Neural cell (in vitro differentiated cells): ENCODE results near the gene OST4. TPM values are rescaled to one million over a fixed set of nuclear protein-coding genes. Genes with fewer than 3 reads are reported as not detected.

ENCODE experiments used
- H2AFZ ChIP-seq: fragments of 200-600, 300-800 bp; sonication (generic), shearing (Covaris generic); 2 replicates; pipeline ENCODE4 v1.6.0; 2014; ENCODE audit warnings: low read depth, mild to moderate bottlenecking, antibody characterized with exemption, low read length, moderate library complexity
- H3F3A ChIP-seq: fragments of 200-600 bp; shearing (Covaris generic); 2 replicates; pipeline ENCODE4 v1.6.1; 2016; ENCODE audit warnings: mild to moderate bottlenecking, moderate library complexity, mixed read lengths, antibody characterized with exemption, low read length; ENCODE audit not compliant: insufficient read depth, poor library complexity, severe bottlenecking
- H3K27ac ChIP-seq: fragments of 200-600, 300-800 bp; sonication (generic), shearing (Covaris generic); 2 replicates; pipeline ENCODE4 v1.5.1; 2014; ENCODE audit warnings: mild to moderate bottlenecking, low read length, moderate library complexity
- H3K27me3 ChIP-seq: fragments of 300-800, 200-600 bp; sonication (generic), shearing (Covaris generic); 2 replicates; pipeline ENCODE4 v1.6.0; 2014; ENCODE audit warnings: mild to moderate bottlenecking, low read depth, low read length, moderate library complexity; ENCODE audit not compliant: insufficient read depth
- H3K36me3 ChIP-seq: fragments of 300-800, 200-600 bp; sonication (generic), shearing (Covaris generic); 2 replicates; pipeline ENCODE4 v1.5.1; 2014; ENCODE audit warnings: mild to moderate bottlenecking, antibody characterized with exemption, low read length, moderate library complexity; ENCODE audit not compliant: insufficient read depth
- H3K4me2 ChIP-seq: fragments of 300-800, 200-600 bp; sonication (generic), shearing (Covaris generic); 2 replicates; pipeline ENCODE4 v1.6.0; 2014; ENCODE audit warnings: mild to moderate bottlenecking, low read length
- H3K4me3 ChIP-seq: fragments of 300-800, 200-600 bp; sonication (generic), shearing (Covaris generic); 2 replicates; pipeline ENCODE4 v1.5.1; 2014; ENCODE audit warnings: mild to moderate bottlenecking, low read length, moderate library complexity
- H3K79me2 ChIP-seq: fragments of 200-600 bp; shearing (Covaris generic); replicated peaks from 2 replicates; pipeline ENCODE4 v1.6.0; 2014; ENCODE audit warnings: mild to moderate bottlenecking, low read length, moderate library complexity; ENCODE audit not compliant: insufficient read depth
- H3K9ac ChIP-seq: fragments of 300-800, 200-600 bp; sonication (generic), shearing (Covaris generic); 2 replicates; pipeline ENCODE4 v1.6.1; 2016; ENCODE audit warnings: mild to moderate bottlenecking, low read length, mixed read lengths
- H3K9me2 ChIP-seq: fragments of 200-600 bp; shearing (Covaris generic); 2 replicates; pipeline ENCODE4 v1.6.1; 2016; ENCODE audit warnings: mild to moderate bottlenecking, low read length, mixed read lengths; ENCODE audit not compliant: insufficient read depth
- H3K9me3 ChIP-seq: fragments of 200-600, 300-800 bp; sonication (generic), shearing (Covaris generic); 2 replicates; pipeline ENCODE4 v1.6.1; 2016; ENCODE audit warnings: mild to moderate bottlenecking, mixed run types, low read length, moderate library complexity, mixed read lengths
- H4K20me1 ChIP-seq: fragments of 200-600 bp; shearing (Covaris generic); 2 replicates; pipeline ENCODE4 v1.6.1; 2016; ENCODE audit warnings: mild to moderate bottlenecking, mixed run types; ENCODE audit not compliant: insufficient read depth
- EP300 ChIP-seq: fragments of 450-650 bp; conservative IDR thresholded peaks from 2 replicates; pipeline ENCODE4 v1.6.1; 2014; ENCODE audit warnings: antibody characterized with exemption, mild to moderate bottlenecking, moderate library complexity; ENCODE audit not compliant: poor library complexity, severe bottlenecking
- EZH2 ChIP-seq: fragments of 200-600, 300-800 bp; shearing (Covaris generic), sonication (generic); IDR thresholded peaks from 2 replicates; pipeline ENCODE4 v1.6.1; 2014; ENCODE audit warnings: antibody characterized with exemption, low read length, borderline replicate concordance, mild to moderate bottlenecking; ENCODE audit not compliant: insufficient read depth, poor library complexity, severe bottlenecking
- MXI1 ChIP-seq: fragments of 450-650 bp; conservative IDR thresholded peaks from 2 replicates; pipeline ENCODE4 v1.6.1; 2014; ENCODE audit warnings: antibody characterized with exemption, mild to moderate bottlenecking; ENCODE audit not compliant: poor library complexity, severe bottlenecking
- POLR2AphosphoS5 ChIP-seq: IDR thresholded peaks from 2 replicates; pipeline ENCODE4 v1.6.1; 2012
- RAD21 ChIP-seq: fragments of 450-650 bp; conservative IDR thresholded peaks from 2 replicates; pipeline ENCODE4 v1.6.1; 2014; ENCODE audit warnings: antibody characterized with exemption, mild to moderate bottlenecking, moderate library complexity
- SMC3 ChIP-seq: fragments of 450-650 bp; conservative IDR thresholded peaks from 2 replicates; pipeline ENCODE4 v1.6.1; 2014; ENCODE audit warnings: antibody characterized with exemption, mild to moderate bottlenecking, moderate library complexity; ENCODE audit not compliant: poor library complexity
- TAF1 ChIP-seq: IDR thresholded peaks from 2 replicates; pipeline ENCODE4 v1.6.1; 2012; ENCODE audit warnings: low read depth
- polyA plus RNA-seq: library from polyadenylated mRNA; depleted of rRNA; stranded (reverse); fragments of >200 nt; gene quantifications from 2 replicates; pipeline ENCODE4 v1.2.3, GENCODE V29; 2014
- TF ChIP-seq, protein P1 (sequence below): IDR thresholded peaks from 2 replicates; pipeline ENCODE4 v1.6.1; 2012; ENCODE audit warnings: borderline replicate concordance
- TF ChIP-seq, protein P2 (sequence below): fragments of 450-650 bp; IDR thresholded peaks from 2 replicates; pipeline ENCODE4 v1.5.1; 2014; ENCODE audit warnings: antibody characterized with exemption, mild to moderate bottlenecking, moderate library complexity; ENCODE audit not compliant: poor library complexity, severe bottlenecking

Gene OST4
- polyA plus RNA-seq, 1 donor from 2014 or later = 263 TPM

DNA sequence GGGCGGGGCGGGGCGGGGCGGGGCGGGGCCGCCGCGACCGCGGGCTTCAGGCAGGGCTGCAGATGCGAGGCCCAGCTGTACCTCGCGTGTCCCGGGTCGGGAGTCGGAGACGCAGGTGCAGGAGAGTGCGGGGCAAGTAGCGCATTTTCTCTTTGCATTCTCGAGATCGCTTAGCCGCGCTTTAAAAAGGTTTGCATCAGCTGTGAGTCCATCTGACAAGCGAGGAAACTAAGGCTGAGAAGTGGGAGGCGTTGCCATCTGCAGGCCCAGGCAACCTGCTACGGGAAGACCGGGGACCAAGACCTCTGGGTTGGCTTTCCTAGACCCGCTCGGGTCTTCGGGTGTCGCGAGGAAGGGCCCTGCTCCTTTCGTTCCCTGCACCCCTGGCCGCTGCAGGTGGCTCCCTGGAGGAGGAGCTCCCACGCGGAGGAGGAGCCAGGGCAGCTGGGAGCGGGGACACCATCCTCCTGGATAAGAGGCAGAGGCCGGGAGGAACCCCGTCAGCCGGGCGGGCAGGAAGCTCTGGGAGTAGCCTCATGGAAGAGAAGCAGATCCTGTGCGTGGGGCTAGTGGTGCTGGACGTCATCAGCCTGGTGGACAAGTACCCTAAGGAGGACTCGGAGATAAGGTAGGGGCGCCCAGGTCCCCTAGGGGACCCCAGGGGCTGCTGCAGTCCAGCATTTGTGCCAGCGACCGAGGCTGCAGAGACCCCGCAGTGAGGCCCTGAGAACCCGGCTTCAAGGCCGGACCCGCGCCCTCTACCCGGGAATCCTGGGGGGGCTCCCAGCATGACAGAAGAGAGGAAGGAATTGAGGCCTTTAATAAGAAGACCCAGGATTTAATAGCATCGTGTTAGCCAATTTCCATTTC, 15.5 kb upstream of the OST4 start, which contains the start of gene KHK:
Gene KHK, plus strand, starts transcription at position 49 of the 870 bp plus-strand sequence. Its CDS starts 488 bp downstream, at position 537.
- Histone ChIP-seq H2AFZ (peak within 1 kb of the TSS; percentile 60), H3F3A (no peaks in the 10 kb centered on the region), H3K9ac (peak within 1 kb of the TSS; percentile 83), H4K20me1 (no peaks in the 10 kb centered on the region), H3K9me3 (no peaks in the 10 kb centered on the region), H3K79me2 (no peaks in the 10 kb centered on the region), H3K27ac (peak within 1 kb of the TSS; percentile 72), H3K4me2 (peak within 1 kb of the TSS; percentile 65), H3K36me3 (no peaks in the 10 kb centered on the region), H3K9me2 (no peaks in the 10 kb centered on the region), H3K27me3 (peaks cover 10% of the 10 kb centered on the region), H3K4me3 (peak within 1 kb of the TSS; percentile 80)
- TF ChIP-seq, protein P1, sequence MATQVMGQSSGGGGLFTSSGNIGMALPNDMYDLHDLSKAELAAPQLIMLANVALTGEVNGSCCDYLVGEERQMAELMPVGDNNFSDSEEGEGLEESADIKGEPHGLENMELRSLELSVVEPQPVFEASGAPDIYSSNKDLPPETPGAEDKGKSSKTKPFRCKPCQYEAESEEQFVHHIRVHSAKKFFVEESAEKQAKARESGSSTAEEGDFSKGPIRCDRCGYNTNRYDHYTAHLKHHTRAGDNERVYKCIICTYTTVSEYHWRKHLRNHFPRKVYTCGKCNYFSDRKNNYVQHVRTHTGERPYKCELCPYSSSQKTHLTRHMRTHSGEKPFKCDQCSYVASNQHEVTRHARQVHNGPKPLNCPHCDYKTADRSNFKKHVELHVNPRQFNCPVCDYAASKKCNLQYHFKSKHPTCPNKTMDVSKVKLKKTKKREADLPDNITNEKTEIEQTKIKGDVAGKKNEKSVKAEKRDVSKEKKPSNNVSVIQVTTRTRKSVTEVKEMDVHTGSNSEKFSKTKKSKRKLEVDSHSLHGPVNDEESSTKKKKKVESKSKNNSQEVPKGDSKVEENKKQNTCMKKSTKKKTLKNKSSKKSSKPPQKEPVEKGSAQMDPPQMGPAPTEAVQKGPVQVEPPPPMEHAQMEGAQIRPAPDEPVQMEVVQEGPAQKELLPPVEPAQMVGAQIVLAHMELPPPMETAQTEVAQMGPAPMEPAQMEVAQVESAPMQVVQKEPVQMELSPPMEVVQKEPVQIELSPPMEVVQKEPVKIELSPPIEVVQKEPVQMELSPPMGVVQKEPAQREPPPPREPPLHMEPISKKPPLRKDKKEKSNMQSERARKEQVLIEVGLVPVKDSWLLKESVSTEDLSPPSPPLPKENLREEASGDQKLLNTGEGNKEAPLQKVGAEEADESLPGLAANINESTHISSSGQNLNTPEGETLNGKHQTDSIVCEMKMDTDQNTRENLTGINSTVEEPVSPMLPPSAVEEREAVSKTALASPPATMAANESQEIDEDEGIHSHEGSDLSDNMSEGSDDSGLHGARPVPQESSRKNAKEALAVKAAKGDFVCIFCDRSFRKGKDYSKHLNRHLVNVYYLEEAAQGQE = no peak
- TF ChIP-seq EZH2 (no peak), MXI1 (peak; percentile 23), RAD21 (no peak), TAF1 (no peak), POLR2AphosphoS5 (no peak)
- TF ChIP-seq, protein P2, sequence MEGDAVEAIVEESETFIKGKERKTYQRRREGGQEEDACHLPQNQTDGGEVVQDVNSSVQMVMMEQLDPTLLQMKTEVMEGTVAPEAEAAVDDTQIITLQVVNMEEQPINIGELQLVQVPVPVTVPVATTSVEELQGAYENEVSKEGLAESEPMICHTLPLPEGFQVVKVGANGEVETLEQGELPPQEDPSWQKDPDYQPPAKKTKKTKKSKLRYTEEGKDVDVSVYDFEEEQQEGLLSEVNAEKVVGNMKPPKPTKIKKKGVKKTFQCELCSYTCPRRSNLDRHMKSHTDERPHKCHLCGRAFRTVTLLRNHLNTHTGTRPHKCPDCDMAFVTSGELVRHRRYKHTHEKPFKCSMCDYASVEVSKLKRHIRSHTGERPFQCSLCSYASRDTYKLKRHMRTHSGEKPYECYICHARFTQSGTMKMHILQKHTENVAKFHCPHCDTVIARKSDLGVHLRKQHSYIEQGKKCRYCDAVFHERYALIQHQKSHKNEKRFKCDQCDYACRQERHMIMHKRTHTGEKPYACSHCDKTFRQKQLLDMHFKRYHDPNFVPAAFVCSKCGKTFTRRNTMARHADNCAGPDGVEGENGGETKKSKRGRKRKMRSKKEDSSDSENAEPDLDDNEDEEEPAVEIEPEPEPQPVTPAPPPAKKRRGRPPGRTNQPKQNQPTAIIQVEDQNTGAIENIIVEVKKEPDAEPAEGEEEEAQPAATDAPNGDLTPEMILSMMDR = no peak

DNA sequence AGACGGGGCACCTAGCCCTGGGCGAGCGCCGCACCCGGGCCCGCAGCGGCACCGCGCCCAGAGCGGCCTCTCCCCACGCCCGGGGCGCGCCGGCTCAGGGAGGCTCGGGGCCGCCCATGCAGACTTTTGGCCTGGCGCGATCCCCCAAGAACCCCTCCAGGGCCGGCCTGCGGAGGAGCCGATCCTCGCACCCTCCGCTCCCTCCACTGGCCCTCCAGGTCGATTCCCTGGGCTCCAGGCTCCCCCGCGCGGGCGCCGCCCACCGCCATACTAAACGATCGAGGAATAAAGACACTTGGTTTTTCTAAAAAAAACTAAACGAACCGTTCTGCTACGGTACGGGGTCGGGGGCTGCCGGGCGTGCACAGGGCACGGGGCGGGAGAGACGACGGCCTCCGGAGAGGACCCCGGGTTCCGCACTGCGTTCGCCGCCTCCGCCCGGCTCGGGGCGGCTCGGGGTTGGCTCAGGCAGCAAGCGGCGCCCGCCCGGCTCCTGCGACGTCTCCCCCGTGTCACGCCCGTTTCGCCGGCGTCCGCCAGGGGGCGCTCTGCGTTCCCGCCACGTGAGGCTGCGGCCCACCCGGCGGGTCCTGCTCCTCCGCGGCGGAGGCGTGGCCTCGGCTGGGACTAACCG, 14.8 kb upstream of the OST4 start:
- no peaks in the 10 kb centered on the region for H3K9me3 ChIP-seq
- TF ChIP-seq TAF1 = no peak
- TF ChIP-seq MXI1 = peak; percentile 75
- TF ChIP-seq POLR2AphosphoS5 = peak; percentile 85
- TF ChIP-seq, protein P1 = peak; percentile 52
- TF ChIP-seq EZH2 = no peak
- TF ChIP-seq SMC3 = peak; percentile 77
- TF ChIP-seq, protein P2 = peak; percentile 91
- TF ChIP-seq EP300 = peak; percentile 45
- peak; percentile 69 for TF ChIP-seq RAD21
- peak overlapping the region; percentile 72 for H3K27ac ChIP-seq
- H3K79me2 ChIP-seq = no peaks in the 10 kb centered on the region
- H2AFZ ChIP-seq = peak overlapping the region; percentile 56
- H3K4me2 ChIP-seq = peak overlapping the region; percentile 14
- peak overlapping the region; percentile 80 for H3K4me3 ChIP-seq
- H3F3A ChIP-seq = no peaks in the 10 kb centered on the region
- no peaks in the 10 kb centered on the region for H3K9me2 ChIP-seq
- peaks cover 10% of the 10 kb centered on the region for H3K27me3 ChIP-seq
- H4K20me1 ChIP-seq = no peaks in the 10 kb centered on the region
- no peaks in the 10 kb centered on the region for H3K36me3 ChIP-seq
- peak overlapping the region; percentile 83 for H3K9ac ChIP-seq
